ENCODE data around the gene TSSK1B. TPM values are rescaled to one million over a fixed set of nuclear protein-coding genes. Genes with fewer than 3 reads are reported as not detected.

Gene TSSK1B
- total RNA-seq, 2 experiments from 2014 or later, result not detected

GRCh38 chr5:113433862-113434612 is 752 bp downstream of the TSSK1B start:
- POLR2A ChIA-PET, result no interaction called here
- H3K27ac Mint-ChIP-seq, result no peak overlapping the region
- H3K4me3 Mint-ChIP-seq, result no peak overlapping the region
- H3K9me3 Mint-ChIP-seq, result no peaks in the 10 kb centered on the region
- no peak for ATAC-seq
- no peaks in the 10 kb centered on the region for H3K36me3 Mint-ChIP-seq (ENCODE audit: low read depth)
- no peaks in the 10 kb centered on the region for H3K4me1 Mint-ChIP-seq (ENCODE audit: low read depth)
- H3K27me3 Mint-ChIP-seq, result no peaks in the 10 kb centered on the region
- CTCF ChIA-PET, result no interaction called here
- no peak for DNase-seq
- intact Hi-C loops (cut with micrococcal nuclease), result no loop called here
- no peak for TF ChIP-seq CTCF (IDR thresholded peaks at IDR 0.05)

GRCh38 chr5:113433071-113433470 is 1.7 kb downstream of the TSSK1B start:
- H3K27me3 Mint-ChIP-seq, result no peaks in the 10 kb centered on the region
- intact Hi-C loops (cut with micrococcal nuclease), result no loop called here
- no peaks in the 10 kb centered on the region for H3K36me3 Mint-ChIP-seq (ENCODE audit: low read depth)
- H3K4me3 Mint-ChIP-seq, result no peak overlapping the region
- DNase-seq (no peak), ATAC-seq (no peak)
- CTCF ChIA-PET, result no interaction called here
- POLR2A ChIA-PET, result no interaction called here
- H3K4me1 Mint-ChIP-seq (ENCODE audit: low read depth), result no peaks in the 10 kb centered on the region
- H3K27ac Mint-ChIP-seq, result no peak overlapping the region
- H3K9me3 Mint-ChIP-seq, result no peaks in the 10 kb centered on the region
- TF ChIP-seq CTCF (IDR thresholded peaks at IDR 0.05), result no peak

- CTCF ChIA-PET, result no interaction called here
- Mint-ChIP-seq H3K27me3 (no peaks in the 10 kb centered on the region), H3K4me1 (ENCODE audit: low read depth) (no peaks in the 10 kb centered on the region), H3K27ac (no peak overlapping the region), H3K4me3 (no peak overlapping the region), H3K9me3 (no peaks in the 10 kb centered on the region), H3K36me3 (ENCODE audit: low read depth) (no peaks in the 10 kb centered on the region)
- no peak for TF ChIP-seq CTCF (IDR thresholded peaks at IDR 0.05)
- DNase-seq (no peak), ATAC-seq (no peak)
- intact Hi-C loops (cut with micrococcal nuclease), result no loop called here
- POLR2A ChIA-PET, result interaction anchor here (0.7 kb wide), 2 partner anchors 12 to 86 kb away, joined by 3 read pairs; no protein-coding TSS in a partner anchor
Measured at GRCh38 chr5:113427871-113428574, 6.8 kb downstream of the TSSK1B start.

GRCh38 chr5:113425909-113426308 is 8.9 kb downstream of the TSSK1B start:
- H3K4me3 Mint-ChIP-seq, result no peak overlapping the region
- DNase-seq (no peak), ATAC-seq (no peak)
- no peaks in the 10 kb centered on the region for H3K4me1 Mint-ChIP-seq (ENCODE audit: low read depth)
- CTCF ChIA-PET, result no interaction called here
- POLR2A ChIA-PET, result no interaction called here
- intact Hi-C loops (cut with micrococcal nuclease), result no loop called here
- H3K36me3 Mint-ChIP-seq (ENCODE audit: low read depth), result no peaks in the 10 kb centered on the region
- no peak for TF ChIP-seq CTCF (IDR thresholded peaks at IDR 0.05)
- no peak overlapping the region for H3K27ac Mint-ChIP-seq
- peaks cover 5% of the 10 kb centered on the region for H3K27me3 Mint-ChIP-seq
- H3K9me3 Mint-ChIP-seq, result no peaks in the 10 kb centered on the region

- no peaks in the 10 kb centered on the region for H3K36me3 Mint-ChIP-seq (ENCODE audit: low read depth)
- H3K4me1 Mint-ChIP-seq (ENCODE audit: low read depth), result no peaks in the 10 kb centered on the region
- ChIA-PET CTCF (no interaction called here), POLR2A (no interaction called here)
- no peaks in the 10 kb centered on the region for H3K9me3 Mint-ChIP-seq
- no peak overlapping the region for H3K27ac Mint-ChIP-seq
- intact Hi-C loops (cut with micrococcal nuclease), result no loop called here
- peaks cover 5% of the 10 kb centered on the region for H3K27me3 Mint-ChIP-seq
- ATAC-seq (no peak), DNase-seq (no peak)
- H3K4me3 Mint-ChIP-seq, result no peak overlapping the region
- TF ChIP-seq CTCF (IDR thresholded peaks at IDR 0.05), result no peak
Measured at GRCh38 chr5:113421693-113422092, 13.1 kb downstream of the TSSK1B start.

Data from activated CD8-positive, alpha-beta T cell treated with anti-CD3 and anti-CD28 coated beads for 36 hours (primary cell).